Caco-2 (cell line): ENCODE data around the gene IBTK. TPM values are rescaled to one million over a fixed set of nuclear protein-coding genes. Genes with fewer than 3 reads are reported as not detected.

ENCODE experiments used
- BruUV-seq: library from RNA; stranded (reverse); fragments of 400-500 nt; replicated peaks from 2 replicates; lab custom pipeline; 2021; lab: Mats Ljungman, UMichigan
- CTCF ChIA-PET: fragments of 300-600 bp; sonication (Branson Sonifier 250); formaldehyde crosslinking; loops from one replicate; lab custom pipeline; 2022; ENCODE audit warnings: antibody characterized with exemption; lab: Charles Lee
- POLR2A ChIA-PET: fragments of 300-600 bp; sonication (Branson Sonifier 250); formaldehyde crosslinking; loops from one replicate; lab custom pipeline; 2022; ENCODE audit warnings: antibody characterized with exemption; lab: Charles Lee
- DNase-seq, 2 experiments: peaks; one replicate each; pipeline versions ENCODE4 v3.0.0 to v3.0.0-alpha.2; 2020 to 2022
- H3K27me3 ChIP-seq: replicated peaks from 2 replicates; pipeline ENCODE4 v1.6.0; 2011; ENCODE audit warnings: low read length; ENCODE audit not compliant: control insufficient read depth, insufficient read depth
- H3K36me3 ChIP-seq: 2 replicates; pipeline ENCODE4 v1.5.1; 2011; ENCODE audit warnings: low read length; ENCODE audit not compliant: control insufficient read depth, insufficient read depth
- H3K4me1 ChIP-seq: fragments of 250-450 bp; sonication (Bioruptor Pico); 2 replicates; pipeline ENCODE4 v1.5.1; 2020; ENCODE audit warnings: mild to moderate bottlenecking
- H3K4me3 ChIP-seq: 2 replicates; pipeline ENCODE4 v1.5.1; 2011; ENCODE audit warnings: low read depth, mild to moderate bottlenecking, control low read depth, low read length
- H3K9me3 ChIP-seq: fragments of 250-450 bp; sonication (Bioruptor Pico); 2 replicates; pipeline ENCODE4 v1.5.1; 2020; ENCODE audit warnings: mild to moderate bottlenecking, moderate library complexity
- H3K27ac Mint-ChIP-seq: one replicate; pipeline ENCODE4 v1.8.0; 2022; ENCODE audit warnings: mixed read lengths; ENCODE audit not compliant: unreplicated experiment
- H3K27me3 Mint-ChIP-seq: one replicate; pipeline ENCODE4 v1.8.0; 2022; ENCODE audit warnings: mixed read lengths; ENCODE audit not compliant: insufficient read depth, unreplicated experiment
- H3K36me3 Mint-ChIP-seq: one replicate; pipeline ENCODE4 v1.8.0; 2022; ENCODE audit warnings: mild to moderate bottlenecking, mixed read lengths; ENCODE audit not compliant: insufficient read depth, unreplicated experiment
- H3K4me1 Mint-ChIP-seq: one replicate; pipeline ENCODE4 v1.8.0; 2022; ENCODE audit warnings: low read depth, mixed read lengths; ENCODE audit not compliant: unreplicated experiment
- H3K4me3 Mint-ChIP-seq: one replicate; pipeline ENCODE4 v1.8.0; 2022; ENCODE audit warnings: mild to moderate bottlenecking, moderate library complexity, mixed read lengths; ENCODE audit not compliant: unreplicated experiment
- H3K9me3 Mint-ChIP-seq: one replicate; pipeline ENCODE4 v1.8.0; 2022; ENCODE audit warnings: mixed read lengths; ENCODE audit not compliant: unreplicated experiment
- CTCF ChIP-seq, 2 experiments: fragments of 200-600 bp in 1 of 2; IDR thresholded peaks; 1 replicate in 1 of 2; 2 replicates in 1 of 2; pipeline versions ENCODE4 v1.5.1 to v1.8.0; 2011 to 2022; ENCODE audit warnings: antibody characterized with exemption in 1 of 2, control low read depth in 1 of 2, inconsistent platforms in 1 of 2, low read depth in 1 of 2, low read length in 1 of 2, mild to moderate bottlenecking in 1 of 2, moderate library complexity in 1 of 2; ENCODE audit not compliant: insufficient read depth in 1 of 2, severe bottlenecking in 1 of 2, unreplicated experiment in 1 of 2
- intact Hi-C: fragments of 100-400 bp; cut with micrococcal nuclease; formaldehyde crosslinking; loops from one replicate; pipeline ENCODE4 v1.10.0; 2022; ENCODE audit not compliant: unreplicated experiment
- total RNA-seq: library from RNA; stranded (reverse); gene quantifications from 2 replicates; pipeline ENCODE4 v1.2.3, GENCODE V29; 2022

The IBTK gene
- total RNA-seq, 1 experiment from 2014 or later = 29.4 TPM

DNA sequence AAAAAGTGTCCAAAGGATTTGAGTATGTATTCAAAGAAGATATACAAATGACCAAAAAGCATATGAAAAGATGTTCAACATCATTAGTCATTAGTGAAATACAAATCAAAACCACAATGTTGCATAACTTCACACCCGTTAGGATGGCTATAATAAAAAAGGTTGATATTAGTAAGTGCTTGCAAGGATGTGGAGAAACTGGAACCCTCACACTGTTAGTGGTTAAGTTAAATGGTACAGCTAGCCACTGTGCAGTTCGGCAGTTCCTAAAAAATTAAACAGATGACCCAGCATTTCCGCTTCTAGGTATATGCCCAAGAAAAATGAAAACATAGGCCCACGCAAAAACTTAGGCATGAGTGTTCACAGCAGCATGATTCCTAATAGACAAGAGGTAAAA is 38.6 kb downstream of the IBTK start:
- peaks cover 1% of the 10 kb centered on the region for H3K9me3 Mint-ChIP-seq

DNA sequence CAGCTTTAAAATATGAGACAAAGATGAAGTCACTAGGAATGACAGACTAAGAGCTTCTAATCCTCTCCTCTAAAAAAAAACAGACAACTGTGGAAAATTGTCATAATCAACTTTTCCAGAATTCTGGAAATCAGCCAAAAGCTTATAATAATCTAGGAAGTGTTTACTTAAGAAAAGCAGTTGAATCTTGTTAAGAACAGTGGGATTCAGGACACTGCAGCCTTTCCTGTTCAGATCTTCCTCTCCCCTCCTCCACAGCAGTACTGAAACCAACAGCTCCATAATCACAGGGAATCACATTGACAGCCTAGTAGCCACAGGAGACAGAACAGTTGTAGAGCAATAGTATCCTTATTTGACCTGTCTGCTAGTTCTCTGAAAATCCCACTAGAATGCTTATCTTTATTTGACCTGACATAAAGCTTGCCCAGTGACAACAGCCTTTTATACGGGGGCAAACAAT is 41.6 kb downstream of the IBTK start:
- H3K36me3 ChIP-seq = no peaks in the 10 kb centered on the region

More for the DNA sequence above, 38.6 kb downstream of the IBTK start:
- no TSS peak for BruUV-seq
- no peak overlapping the region for H3K4me3 ChIP-seq
- H3K4me1 Mint-ChIP-seq = peaks cover 13% of the 10 kb centered on the region
- no peak for TF ChIP-seq CTCF (IDR thresholded peaks at IDR 0.05; ENCODE audit: insufficient read depth in 1 of 2, low read depth in 1 of 2, low read length in 1 of 2, severe bottlenecking in 1 of 2, unreplicated experiment in 1 of 2)
- no peaks in the 10 kb centered on the region for H3K27me3 Mint-ChIP-seq
- 0 out of 2 replicates have a peak, but pooled peaks cover 4% of the 10 kb centered on the region for H3K4me1 ChIP-seq
- H3K9me3 ChIP-seq = no peaks in the 10 kb centered on the region
- DNase-seq = no peak
- CTCF ChIA-PET = no interaction called here
- H3K27ac Mint-ChIP-seq = no peak overlapping the region
- intact Hi-C loops = no loop called here
- POLR2A ChIA-PET = no interaction called here
- H3K4me3 Mint-ChIP-seq = no peak overlapping the region
- H3K27me3 ChIP-seq = no peaks in the 10 kb centered on the region
- peaks cover 33% of the 10 kb centered on the region for H3K36me3 Mint-ChIP-seq
- H3K36me3 ChIP-seq = no peaks in the 10 kb centered on the region

GRCh38 chr6:82204020-82204419 is 43.5 kb downstream of the IBTK start:
- TF ChIP-seq CTCF (IDR thresholded peaks at IDR 0.05; ENCODE audit: insufficient read depth in 1 of 2, low read depth in 1 of 2, low read length in 1 of 2, severe bottlenecking in 1 of 2, unreplicated experiment in 1 of 2) = no peak
- H3K9me3 ChIP-seq = no peaks in the 10 kb centered on the region
- no peak overlapping the region for H3K27ac Mint-ChIP-seq
- no peak overlapping the region for H3K4me3 Mint-ChIP-seq
- no peak overlapping the region for H3K4me3 ChIP-seq
- ChIA-PET CTCF (no interaction called here), POLR2A (no interaction called here)
- H3K9me3 Mint-ChIP-seq = no peaks in the 10 kb centered on the region
- H3K27me3 Mint-ChIP-seq = no peaks in the 10 kb centered on the region
- intact Hi-C loops = no loop called here
- 0 out of 2 replicates have a peak, but pooled peaks cover 4% of the 10 kb centered on the region for H3K4me1 ChIP-seq
- H3K36me3 ChIP-seq = no peaks in the 10 kb centered on the region
- no TSS peak for BruUV-seq
- no peak for DNase-seq
- H3K4me1 Mint-ChIP-seq = peaks cover 13% of the 10 kb centered on the region
- H3K27me3 ChIP-seq = no peaks in the 10 kb centered on the region
- H3K36me3 Mint-ChIP-seq = peaks cover 28% of the 10 kb centered on the region

More for the DNA sequence above, 41.6 kb downstream of the IBTK start:
- ChIA-PET CTCF (no interaction called here), POLR2A (no interaction called here)
- peak in 1 of 2 experiments; percentile 5 for DNase-seq
- Histone ChIP-seq H3K4me1 (0 out of 2 replicates have a peak, but pooled peaks cover 4% of the 10 kb centered on the region), H3K4me3 (no peak overlapping the region), H3K27me3 (no peaks in the 10 kb centered on the region), H3K9me3 (no peaks in the 10 kb centered on the region)
- no TSS peak for BruUV-seq
- Mint-ChIP-seq H3K27ac (peak overlapping the region; percentile 45), H3K36me3 (peaks cover 22% of the 10 kb centered on the region), H3K27me3 (no peaks in the 10 kb centered on the region), H3K4me1 (peaks cover 13% of the 10 kb centered on the region), H3K9me3 (no peaks in the 10 kb centered on the region), H3K4me3 (no peak overlapping the region)
- intact Hi-C loops = no loop called here
- no peak for TF ChIP-seq CTCF (IDR thresholded peaks at IDR 0.05; ENCODE audit: insufficient read depth in 1 of 2, low read depth in 1 of 2, low read length in 1 of 2, severe bottlenecking in 1 of 2, unreplicated experiment in 1 of 2)
